Gastrocnemius medialis (tissue), 4 donors: ENCODE results near the gene PDE6A.

Source experiments
- POLR2A ChIP-seq, 2 donors: fragments of 450-650 bp; IDR thresholded peaks; one replicate each; pipeline ENCODE4 v1.6.1; 2017; ENCODE audit warnings: antibody characterized with exemption in 2 of 2, mild to moderate bottlenecking in 2 of 2, moderate library complexity in 2 of 2
- TF ChIP-seq, protein P1 (sequence below), 5 experiments: fragments of 450-650 bp in 3 of 5; fragments of 200-600 bp in 2 of 5; sonication (generic) in 2 of 5; IDR thresholded peaks in 4 of 5; conservative IDR thresholded peaks in 1 of 5; 1 replicate in 4 of 5; 2 replicates in 1 of 5; pipeline ENCODE4 v1.5.1; 2016 to 2019; ENCODE audit warnings: antibody characterized with exemption in 5 of 5, mild to moderate bottlenecking in 3 of 5, moderate library complexity in 3 of 5

- TF ChIP-seq, protein P1, sequence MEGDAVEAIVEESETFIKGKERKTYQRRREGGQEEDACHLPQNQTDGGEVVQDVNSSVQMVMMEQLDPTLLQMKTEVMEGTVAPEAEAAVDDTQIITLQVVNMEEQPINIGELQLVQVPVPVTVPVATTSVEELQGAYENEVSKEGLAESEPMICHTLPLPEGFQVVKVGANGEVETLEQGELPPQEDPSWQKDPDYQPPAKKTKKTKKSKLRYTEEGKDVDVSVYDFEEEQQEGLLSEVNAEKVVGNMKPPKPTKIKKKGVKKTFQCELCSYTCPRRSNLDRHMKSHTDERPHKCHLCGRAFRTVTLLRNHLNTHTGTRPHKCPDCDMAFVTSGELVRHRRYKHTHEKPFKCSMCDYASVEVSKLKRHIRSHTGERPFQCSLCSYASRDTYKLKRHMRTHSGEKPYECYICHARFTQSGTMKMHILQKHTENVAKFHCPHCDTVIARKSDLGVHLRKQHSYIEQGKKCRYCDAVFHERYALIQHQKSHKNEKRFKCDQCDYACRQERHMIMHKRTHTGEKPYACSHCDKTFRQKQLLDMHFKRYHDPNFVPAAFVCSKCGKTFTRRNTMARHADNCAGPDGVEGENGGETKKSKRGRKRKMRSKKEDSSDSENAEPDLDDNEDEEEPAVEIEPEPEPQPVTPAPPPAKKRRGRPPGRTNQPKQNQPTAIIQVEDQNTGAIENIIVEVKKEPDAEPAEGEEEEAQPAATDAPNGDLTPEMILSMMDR (IDR thresholded peaks at IDR 0.05 in 4 of 5, conservative IDR thresholded peaks at IDR 0.05 in 1 of 5): no peak
- TF ChIP-seq POLR2A (IDR thresholded peaks at IDR 0.05): no peak
Observed at GRCh38 chr5:149855366-149855765, 89.2 kb downstream of the PDE6A start.
